Renal cortical epithelial cell (primary cell): Measurements from ENCODE around the gene CACNG8. TPM values are rescaled to one million over a fixed set of nuclear protein-coding genes. Genes with fewer than 3 reads are reported as not detected.

Experiments used
- DNase-seq: peaks from one replicate; pipeline ENCODE4 v3.0.0-alpha.2; 2011; ENCODE audit warnings: low read depth
- total RNA-seq: library from RNA; depleted of rRNA; stranded (reverse); fragments of >200 nt; gene quantifications from 2 replicates; pipeline ENCODE4 v1.2.3, GENCODE V29; 2014

CACNG8 gene
- total RNA-seq, 1 donor from 2014 or later, result 0.05 TPM

DNA sequence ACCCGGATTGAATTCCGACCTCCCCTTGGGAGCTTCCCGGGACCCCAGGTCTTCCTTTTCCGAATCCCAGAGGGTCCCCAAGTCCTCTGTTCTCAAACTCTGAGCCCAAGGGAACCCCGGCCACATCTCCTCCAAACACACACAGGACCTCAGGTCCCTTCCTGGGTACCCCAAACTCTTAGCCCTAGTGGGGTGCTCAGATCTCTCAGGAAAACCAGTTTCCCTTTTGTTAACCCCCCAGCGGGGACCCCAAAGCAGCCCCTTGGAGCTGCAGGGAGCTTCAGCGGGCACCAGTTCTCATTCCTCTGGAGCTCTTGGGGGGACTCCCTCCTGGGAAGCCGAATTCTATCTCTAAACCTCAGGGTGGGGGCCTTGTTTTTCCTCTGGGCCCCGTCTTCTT lies 29.5 kb downstream of the CACNG8 start:
- no peak for DNase-seq

DNA sequence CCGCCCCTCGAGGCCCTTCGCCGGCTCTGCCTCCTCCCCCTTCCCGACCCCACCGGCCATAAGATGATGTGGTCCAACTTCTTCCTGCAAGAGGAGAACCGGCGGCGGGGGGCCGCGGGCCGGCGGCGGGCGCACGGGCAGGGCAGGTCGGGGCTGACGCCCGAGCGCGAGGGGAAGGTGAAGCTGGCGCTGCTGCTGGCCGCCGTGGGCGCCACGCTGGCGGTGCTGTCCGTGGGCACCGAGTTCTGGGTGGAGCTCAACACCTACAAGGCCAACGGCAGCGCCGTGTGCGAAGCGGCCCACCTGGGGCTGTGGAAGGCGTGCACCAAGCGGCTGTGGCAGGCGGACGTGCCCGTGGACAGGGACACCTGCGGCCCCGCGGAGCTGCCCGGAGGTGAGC lies 30.1 kb downstream of the CACNG8 start:
- no peak for DNase-seq

DNA sequence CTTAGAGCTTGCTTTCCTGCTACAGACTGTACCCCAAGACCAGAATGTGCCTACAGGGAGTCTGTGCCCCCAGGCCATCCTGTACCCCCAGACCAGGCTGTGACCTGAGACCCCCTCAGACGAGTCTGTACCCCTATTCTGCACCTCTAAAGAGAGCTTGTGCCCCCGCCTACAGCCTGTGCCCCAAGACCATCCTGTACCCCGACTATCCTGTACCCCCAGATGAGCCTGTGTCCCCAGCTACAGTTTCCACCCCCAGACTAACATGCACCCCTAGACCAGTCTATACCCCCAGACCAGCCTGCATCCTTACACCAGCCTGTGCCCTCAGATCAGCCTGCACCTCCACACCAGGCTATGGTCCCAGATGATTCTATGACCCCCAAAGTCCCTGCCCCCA lies 30.7 kb downstream of the CACNG8 start:
- DNase-seq, result no peak

DNA sequence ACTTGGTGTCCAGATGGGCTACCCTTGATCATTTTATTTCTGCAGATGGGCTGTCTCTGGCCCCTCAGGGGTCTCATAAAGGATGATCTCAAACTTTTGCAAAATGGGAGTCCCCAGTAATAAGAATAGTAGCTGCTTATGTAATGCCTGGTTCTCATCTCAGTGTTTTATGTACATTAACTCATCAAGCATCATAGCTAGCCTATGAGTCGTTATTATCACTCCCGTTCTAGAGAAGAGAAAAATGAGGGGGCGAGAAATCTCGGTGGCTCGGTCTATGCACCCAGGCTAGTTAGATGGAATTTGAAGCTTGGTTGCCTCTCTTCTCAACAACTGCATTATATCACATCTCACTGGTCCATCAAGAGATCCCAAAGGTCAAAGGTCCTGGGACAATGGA lies 32.1 kb downstream of the CACNG8 start:
- no peak for DNase-seq

DNA sequence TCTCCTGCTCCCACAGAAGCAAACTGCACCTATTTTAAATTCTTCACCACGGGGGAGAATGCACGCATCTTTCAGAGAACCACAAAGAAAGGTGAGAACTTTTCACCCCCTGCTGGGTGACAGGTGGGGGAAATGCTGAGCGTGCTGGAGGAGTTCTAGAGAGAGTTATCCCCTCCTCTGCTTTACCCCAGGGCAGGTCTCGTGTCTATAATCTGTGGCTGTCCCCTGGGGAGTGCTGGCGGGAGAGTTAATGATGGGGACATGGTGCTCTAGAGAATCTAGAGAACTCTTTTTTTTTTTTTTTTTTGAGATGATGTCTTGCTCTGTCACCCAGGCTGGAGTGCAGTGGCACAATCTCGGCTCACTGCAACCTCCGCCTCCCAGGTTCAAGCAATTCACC lies 35.5 kb downstream of the CACNG8 start:
- no peak for DNase-seq

DNA sequence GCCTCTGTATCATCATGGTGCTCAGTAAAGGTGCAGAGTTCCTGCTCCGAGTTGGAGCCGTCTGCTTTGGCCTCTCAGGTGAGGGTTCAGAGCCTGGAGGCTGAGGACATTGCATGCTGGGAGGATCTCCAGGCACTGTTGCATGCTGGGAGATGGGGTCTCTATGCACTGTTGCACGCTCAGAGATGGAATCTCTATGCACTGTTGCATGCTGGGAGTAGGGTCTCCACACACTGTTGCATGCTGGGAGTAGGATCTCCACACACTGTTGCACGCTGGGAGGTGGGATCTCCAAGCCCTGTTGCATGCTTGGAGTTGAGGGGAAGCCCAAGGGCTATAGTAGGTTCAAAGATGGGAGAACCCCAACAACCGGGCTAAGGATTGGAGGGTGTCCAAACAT lies 37.0 kb downstream of the CACNG8 start:
- DNase-seq, result no peak

DNA sequence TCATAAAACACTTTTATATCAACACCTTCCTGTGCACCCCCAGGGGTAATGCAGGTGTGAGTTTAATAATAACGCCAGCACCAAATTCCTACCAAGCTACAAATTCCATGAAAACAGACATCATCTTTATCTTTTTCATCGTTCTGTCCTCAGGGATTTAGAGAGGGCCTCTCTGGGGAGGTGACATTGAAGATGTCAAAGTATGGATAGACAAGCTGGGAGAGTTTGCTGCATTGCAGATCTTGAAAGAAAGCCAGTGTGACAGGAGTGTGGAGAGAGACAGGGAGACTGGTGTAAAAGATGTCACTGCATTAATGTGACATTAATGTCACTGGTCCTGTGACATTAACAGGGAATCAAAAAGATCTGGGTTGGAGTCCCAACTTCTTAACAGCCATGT lies 38.8 kb downstream of the CACNG8 start:
- DNase-seq, result no peak

DNA sequence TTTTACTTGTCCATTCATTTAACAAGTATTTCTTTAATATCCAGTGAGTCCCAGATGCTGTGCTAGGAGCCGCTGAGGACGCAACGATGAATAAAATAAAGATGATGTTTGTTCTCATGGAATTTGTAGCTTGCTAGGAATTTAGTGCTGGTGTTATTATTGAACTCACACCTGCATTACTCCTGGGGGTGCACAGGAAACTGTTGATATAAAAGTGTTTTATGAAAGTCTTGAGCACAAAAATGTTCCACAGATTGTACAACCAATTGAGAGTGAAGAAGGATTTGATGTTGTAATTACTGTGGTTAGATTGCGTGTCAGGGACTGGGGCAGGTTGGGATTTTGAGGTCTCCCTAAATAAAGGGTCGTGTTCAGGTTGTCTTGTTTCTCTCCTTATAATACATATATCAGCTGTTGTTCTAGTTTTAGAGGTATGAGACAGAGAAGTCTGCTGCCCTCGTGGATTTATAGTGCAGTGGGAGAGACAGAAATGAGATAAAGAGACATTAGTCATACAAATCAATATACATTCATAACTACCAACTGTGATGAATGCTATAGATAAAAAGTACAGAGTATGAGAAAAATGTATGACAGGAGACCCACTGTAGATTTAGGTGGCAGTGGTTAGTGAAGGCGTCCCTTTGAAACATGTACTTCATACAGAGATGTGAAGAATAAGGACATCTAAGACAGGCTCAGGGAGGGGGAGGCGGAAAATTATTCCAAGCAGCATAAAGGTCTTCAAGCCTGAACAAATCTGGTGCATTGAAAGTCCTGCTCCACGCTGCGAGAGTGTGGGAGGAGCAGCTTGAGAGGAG lies 40.0 kb downstream of the CACNG8 start:
- no peak for DNase-seq

DNA sequence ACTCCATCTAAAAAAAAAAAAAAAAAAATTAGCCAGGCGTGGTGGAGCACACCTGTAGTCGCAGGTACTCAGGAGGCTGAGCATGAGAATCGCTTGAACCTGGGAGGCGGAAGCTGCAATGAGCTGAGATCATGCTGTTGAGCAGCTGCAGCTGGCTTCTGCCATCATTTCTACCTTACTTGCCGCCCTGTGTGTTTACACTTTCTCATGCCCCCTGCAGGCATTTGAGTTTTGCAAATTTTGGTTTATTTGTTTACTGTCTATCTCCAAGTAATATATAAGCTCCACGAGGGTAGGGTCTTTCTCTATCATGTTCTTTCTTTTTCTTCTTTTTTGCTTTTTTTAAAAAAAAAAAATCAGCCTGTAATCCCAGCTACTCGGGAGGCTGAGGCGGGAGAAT lies 46.7 kb downstream of the CACNG8 start:
- no peak for DNase-seq

DNA sequence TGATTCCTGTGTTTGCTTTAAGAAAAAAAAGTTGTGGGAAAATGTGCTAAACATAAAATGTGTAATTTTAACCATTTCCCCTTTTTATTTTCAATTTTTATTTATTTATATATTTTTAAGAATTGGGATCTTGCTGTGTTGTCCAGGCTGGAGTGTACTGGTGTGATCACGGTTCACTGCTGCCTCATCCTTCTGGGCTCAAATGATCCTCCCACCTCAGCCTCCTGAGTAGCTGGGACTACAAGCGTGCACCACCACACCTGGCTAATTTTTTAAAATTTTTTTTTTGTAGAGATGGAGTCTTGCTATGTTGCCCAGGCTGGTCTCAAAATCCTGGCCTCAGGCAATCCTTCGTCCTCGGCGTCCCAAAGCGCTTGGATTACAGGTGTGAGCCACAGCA lies 47.7 kb downstream of the CACNG8 start:
- DNase-seq, result no peak

DNA sequence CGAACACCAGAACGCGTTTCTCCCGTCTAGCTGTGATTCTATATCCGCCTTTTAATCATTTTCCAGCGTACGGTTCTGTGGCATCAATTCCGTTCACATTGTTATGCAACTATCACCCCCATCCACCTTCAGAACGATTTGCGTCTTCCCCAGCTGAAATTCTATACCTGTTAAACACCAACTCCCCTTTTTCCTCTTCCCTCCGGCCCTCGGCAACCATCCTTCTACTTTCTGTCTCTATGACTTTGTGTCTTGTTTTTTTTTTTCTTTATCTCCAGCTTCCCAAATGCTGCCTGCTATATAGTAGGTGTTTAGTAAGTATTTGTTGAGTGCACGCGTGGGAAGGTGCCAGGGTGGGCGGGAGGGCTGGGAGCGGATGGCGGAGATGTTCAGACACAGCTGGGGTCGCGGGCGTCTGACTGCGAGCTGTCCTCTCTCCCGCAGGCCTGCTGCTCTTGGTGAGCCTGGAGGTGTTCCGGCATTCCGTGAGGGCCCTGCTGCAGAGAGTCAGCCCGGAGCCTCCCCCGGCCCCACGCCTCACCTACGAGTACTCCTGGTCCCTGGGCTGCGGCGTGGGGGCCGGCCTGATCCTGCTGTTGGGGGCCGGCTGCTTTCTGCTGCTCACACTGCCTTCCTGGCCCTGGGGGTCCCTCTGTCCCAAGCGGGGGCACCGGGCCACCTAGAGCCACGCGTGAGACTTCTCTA lies 48.9 kb downstream of the CACNG8 start:
- DNase-seq, result no peak

DNA sequence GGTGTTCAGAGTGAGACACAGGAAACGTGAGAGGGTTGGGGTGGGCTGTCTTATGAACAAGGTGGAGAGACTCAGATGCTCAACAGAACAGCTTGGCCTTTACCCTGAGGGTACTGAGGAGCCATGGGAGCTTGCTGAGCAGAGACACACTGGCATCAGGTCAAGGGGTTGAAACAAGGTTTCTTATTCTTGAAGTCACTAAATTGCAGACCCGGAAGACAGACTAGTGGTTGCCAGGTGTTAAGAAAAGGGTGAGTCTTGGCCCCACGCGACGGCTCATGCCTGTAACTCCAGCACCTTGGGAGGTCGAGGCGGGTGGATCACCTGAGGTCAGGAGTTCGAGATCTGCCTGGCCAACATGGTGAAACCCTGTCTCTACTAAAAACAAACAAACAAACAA lies 51.1 kb downstream of the CACNG8 start:
- DNase-seq, result no peak

DNA sequence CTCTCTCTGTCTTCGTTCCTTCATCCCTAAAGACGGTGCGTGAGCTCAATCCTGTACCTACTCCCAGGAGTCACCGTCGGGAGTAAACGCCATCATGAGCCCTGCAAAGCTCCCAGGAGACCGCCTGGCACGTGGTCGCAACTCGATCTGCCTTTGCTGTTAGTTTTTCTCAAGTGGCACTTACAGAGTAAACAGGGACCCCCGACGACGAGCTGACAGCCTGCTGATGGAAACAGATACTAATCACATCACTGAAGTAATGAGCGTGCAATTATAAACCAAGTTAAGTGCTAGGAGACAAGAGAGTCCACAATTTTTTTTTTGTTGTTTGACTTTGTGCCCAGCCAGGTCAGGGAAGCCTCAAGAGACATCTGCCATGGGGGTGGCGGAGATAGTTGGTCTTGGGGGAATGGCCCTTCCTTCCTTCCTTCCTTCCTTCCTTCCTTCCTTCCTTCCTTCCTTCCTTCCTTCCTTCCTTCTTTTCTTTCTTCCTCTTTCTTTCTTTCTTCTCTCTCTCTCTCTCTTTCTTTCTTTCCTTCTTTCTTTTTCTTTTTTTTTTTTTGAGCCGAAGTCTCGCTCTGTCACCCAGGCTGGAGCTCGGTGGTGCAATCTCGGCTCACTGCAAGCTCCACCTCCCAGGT lies 52.3 kb downstream of the CACNG8 start:
- DNase-seq, result no peak

DNA sequence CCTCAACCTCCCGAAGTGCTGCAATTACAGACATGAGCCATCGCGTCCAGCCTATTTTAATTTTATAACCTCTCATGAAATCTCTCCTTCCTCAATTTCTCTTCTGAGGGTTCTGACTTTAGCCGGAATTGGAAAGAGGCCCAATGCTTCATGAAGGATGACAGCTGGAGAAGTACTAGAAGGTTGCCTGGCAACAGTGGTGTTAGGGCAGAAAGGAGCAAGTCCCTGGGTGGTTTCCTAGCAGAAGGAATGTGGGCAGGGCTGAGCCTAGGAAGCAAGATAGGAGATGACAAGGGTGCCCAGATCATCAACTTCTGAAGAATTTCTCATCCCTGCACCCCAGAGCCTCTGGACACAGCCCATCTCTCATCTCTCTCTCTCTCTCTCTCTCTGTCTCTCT lies 54.5 kb downstream of the CACNG8 start:
- DNase-seq, result no peak

DNA sequence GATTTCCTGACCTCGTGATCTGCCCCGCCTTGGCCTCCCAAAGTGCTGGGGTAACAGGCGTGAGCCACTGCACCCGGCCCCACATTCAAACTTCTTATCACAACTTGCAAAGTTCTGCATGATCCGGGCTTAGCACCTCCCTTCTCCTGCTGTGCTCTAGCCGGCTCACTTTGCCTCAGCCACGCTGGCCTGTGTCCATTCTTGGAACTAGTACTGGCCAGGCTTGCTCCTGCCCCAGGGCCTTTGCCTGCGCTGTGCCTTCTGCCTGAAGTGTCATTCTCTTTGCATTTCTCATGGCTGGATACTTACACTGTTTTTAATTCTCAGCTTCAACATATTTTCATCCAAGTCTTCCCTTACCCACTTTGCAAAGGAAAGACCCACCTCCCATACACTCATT lies 58.6 kb downstream of the CACNG8 start:
- no peak for DNase-seq

DNA sequence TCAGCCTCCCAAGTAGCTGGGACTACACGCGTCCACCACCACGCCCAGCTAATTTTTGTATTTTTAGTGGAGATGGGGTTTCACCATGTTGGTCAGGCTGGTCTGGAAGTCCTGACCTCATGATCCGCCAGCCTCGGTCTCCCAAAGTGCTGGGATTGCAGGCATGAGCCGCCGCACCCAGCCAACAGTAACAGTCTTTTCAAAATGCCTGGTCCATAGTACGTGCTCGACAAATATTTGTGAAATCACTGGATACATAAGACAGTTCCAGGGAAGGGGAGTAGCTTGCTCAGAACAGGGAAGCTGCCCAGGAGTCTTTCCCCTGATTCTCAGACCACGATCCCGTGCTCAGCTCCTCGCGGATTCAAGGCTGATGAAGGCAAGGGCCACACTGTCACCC lies 59.2 kb downstream of the CACNG8 start:
- no peak for DNase-seq

DNA sequence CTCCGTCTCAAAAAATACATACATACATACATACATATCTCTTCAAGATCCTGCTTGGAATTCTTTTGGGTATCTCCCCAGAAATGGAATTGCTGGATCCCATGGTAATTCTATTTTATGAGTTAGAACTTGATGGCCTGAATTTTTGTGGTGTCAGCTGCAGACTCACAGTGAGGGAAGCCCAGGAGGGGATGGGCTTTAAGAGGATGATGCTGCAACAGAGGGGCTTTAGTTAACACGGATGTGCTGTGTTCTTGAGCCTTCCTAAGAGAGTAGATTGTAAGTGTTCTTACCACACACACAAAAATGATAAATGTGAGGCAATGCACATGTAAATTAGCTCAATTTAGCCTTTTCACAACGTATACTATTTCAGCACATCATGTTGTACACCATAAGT lies 60.5 kb downstream of the CACNG8 start:
- DNase-seq, result no peak

DNA sequence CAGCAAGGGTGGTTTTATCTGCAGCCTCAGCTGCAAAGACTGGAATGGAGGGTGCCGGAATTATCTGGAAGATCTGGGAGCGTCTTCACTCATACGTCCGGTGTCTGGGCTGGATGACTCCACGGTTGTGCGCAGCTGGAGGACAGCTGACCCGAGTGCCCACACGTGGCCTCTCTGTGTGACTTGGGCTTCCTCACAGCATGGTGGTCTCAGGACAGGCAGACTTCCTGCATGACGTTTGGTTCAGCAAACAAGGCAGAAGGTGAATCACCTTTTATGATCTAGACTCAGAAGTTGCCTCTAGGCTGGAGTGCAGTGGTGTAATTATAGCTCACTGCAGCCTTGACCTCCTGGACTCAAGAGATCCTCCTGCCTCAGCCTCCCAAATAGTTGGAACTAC lies 61.9 kb downstream of the CACNG8 start:
- no peak for DNase-seq

DNA sequence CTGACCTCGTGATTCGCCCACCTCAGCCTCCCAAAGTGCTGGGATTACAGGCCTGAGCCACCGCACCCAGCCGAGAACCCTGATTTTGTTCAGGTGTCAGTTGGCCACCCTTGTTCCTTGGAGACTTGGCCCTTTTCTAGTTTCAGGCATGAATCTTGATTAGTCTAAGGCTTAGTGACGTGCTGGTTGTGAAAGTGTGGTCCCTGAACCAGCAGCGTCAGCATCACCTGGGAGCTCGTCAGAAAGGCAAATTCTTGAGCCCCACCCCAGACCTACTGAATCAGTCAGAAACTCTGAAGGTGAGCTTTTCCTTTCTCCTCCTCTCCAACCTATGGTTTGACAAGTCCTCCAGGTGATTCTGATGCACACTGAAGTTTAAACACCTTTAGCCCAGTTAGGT lies 63.9 kb downstream of the CACNG8 start:
- DNase-seq, result no peak

DNA sequence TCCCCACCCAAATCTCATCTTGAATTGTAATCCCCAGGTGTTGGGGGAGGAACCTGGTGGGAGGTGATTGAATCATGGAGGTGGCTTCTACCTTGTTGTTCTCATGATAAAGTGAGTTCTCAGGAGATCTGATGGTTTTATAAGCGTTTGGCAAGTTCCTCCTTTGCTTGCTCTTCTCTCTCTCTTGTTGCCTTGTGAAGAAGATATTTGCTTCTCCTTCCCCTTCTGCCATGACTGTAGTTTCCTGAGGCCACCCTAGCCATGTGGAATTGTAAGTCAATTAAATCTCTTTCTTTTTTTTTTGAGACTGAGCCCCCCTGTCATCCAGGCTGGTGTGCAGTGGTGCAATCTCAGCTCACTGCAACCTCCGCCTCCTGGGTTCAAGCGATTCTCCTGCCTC lies 66.6 kb downstream of the CACNG8 start:
- DNase-seq, result no peak

DNA sequence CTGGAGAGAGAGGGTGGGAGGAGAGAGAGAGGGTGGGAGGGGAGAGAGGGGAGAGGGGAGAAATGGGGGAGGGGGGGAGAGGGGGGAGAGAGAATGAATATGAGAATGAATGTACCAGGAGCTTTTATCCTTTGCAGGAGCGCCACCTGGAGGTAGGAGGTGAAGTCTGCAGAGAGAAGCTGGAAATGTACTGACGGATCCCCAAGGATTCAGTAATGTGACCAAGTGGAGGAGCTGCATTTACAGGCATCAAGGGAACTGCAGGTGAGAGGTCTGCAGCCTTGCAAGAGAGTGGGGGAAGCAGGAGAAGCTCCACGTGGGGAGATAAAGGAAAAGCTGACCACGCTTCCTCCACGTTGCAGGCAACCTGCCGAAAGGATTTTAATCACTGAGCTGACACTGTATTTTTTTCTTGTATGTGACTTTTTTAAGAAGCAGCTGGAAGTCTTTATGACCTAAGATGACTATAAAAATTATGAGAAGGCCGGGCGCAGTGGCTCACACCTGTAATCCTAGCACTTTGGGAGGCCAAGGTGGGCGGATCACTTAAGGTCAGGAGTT lies 67.3 kb downstream of the CACNG8 start:
- peak; percentile 11 for DNase-seq

DNA sequence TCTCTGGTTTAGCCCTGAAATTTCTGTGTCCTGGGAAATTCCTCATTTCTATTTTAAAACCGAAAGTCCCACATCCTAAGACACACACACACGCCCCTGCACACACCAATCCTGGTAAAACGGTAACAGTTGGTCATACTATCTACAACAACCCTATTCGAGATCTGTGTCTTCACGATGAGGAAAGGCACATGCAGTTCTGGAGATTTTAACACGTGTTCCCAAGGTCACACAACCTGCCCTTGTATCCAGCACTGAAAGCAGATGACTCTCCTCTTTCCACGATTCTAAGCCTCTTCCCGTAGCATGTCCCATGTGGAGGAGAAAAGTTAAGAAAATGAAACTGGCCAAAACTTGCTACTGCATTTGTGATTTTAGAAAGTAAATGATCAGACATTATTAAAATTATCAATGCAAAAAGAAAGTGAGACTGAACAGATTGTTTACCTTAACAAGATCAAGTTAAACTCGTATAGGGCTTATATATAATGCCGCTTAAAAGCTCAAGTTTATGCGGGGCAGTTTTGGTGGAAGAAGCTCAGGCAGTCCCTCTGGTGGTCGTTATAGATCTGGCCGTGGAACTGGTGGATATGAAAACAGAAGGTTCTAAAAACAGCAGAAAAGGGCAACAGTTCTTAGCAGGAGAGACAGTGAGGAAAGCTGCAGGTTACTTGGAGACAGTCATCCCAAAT lies 68.3 kb downstream of the CACNG8 start:
- DNase-seq, result no peak
